OCI-LY7 (cell line): Measurements from ENCODE around the gene TFE3.

ENCODE experiments used
- EZH2phosphoT487 ChIP-seq: fragments of 200-600 bp; sonication (generic); IDR thresholded peaks from 2 replicates; pipeline ENCODE4 v1.6.1; 2018; ENCODE audit warnings: low read depth, borderline replicate concordance, mild to moderate bottlenecking, mixed run types, antibody characterized with exemption, low read length, moderate library complexity, mixed read lengths
- TF ChIP-seq, protein P1 (sequence below): fragments of 200-600 bp; sonication (generic); conservative IDR thresholded peaks from 2 replicates; pipeline ENCODE4 v1.5.1; 2014; ENCODE audit warnings: mild to moderate bottlenecking, antibody characterized with exemption, low read length, moderate library complexity, mixed read lengths

- TF ChIP-seq, protein P1, sequence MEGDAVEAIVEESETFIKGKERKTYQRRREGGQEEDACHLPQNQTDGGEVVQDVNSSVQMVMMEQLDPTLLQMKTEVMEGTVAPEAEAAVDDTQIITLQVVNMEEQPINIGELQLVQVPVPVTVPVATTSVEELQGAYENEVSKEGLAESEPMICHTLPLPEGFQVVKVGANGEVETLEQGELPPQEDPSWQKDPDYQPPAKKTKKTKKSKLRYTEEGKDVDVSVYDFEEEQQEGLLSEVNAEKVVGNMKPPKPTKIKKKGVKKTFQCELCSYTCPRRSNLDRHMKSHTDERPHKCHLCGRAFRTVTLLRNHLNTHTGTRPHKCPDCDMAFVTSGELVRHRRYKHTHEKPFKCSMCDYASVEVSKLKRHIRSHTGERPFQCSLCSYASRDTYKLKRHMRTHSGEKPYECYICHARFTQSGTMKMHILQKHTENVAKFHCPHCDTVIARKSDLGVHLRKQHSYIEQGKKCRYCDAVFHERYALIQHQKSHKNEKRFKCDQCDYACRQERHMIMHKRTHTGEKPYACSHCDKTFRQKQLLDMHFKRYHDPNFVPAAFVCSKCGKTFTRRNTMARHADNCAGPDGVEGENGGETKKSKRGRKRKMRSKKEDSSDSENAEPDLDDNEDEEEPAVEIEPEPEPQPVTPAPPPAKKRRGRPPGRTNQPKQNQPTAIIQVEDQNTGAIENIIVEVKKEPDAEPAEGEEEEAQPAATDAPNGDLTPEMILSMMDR: no peak
- no peak for TF ChIP-seq EZH2phosphoT487
Measured at GRCh38 chrX:49070988-49071387, 27.8 kb upstream of the TFE3 start.
